Kidney capillary endothelial cell (primary cell): ENCODE measurements around the gene RASSF5.
"Not testable (repeated sequence)": the region's sequence is repeated elsewhere in the genome, so short reads cannot be mapped to it uniquely, and the experiment has no call there.

ENCODE experiments used
- DNase-seq: peaks from one replicate; pipeline ENCODE4 v3.0.0-alpha.2; 2018; ENCODE audit warnings: low spot score

Gene RASSF5

DNA sequence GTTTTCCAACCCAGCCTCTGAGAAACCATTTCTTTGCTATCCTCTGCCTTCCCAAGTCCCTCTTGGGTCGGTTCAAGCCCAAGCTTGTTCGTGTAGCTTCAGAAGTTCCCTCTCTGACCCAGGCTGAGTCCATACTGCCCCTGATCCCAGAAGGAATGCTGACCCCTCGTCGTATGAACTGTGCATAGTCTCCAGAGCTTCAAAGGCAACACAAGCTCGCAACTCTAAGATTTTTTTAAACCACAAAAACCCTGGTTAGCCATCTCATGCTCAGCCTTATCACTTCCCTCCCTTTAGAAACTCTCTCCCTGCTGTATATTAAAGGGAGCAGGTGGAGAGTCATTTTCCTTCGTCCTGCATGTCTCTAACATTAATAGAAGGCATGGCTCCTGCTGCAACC is 81.2 kb downstream of the RASSF5 start:
- DNase-seq: no peak

- peak; percentile 40 for DNase-seq
Observed at GRCh38 chr1:206589206-206589605, 81.9 kb downstream of the RASSF5 start.

GRCh38 chr1:206590025-206590758 is 82.9 kb downstream of the RASSF5 start:
- DNase-seq: peak; percentile 41

GRCh38 chr1:206591226-206591625 is 83.9 kb downstream of the RASSF5 start:
- no peak for DNase-seq

DNA sequence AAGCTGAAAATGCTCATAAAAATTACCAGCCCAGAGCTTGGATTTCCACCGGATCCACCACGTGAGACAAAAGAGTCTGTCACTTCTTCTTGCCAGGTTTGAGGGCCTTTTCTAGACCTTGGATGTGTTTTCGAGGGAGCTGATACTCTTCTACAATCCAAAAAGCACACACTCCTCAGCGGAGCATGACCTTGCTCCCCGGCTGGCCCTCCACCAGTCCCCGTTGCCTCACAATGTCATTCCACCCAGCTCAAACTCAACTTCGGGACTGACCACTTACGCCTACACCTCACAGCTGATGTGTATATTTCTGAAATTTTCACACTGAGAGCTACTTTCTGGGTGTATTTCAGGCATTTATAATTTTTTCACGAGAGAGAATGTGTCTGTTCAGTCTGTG is 84.4 kb downstream of the RASSF5 start:
- no peak for DNase-seq

- DNase-seq: no peak
Observed at GRCh38 chr1:206593351-206593925, 86.1 kb downstream of the RASSF5 start.

DNA sequence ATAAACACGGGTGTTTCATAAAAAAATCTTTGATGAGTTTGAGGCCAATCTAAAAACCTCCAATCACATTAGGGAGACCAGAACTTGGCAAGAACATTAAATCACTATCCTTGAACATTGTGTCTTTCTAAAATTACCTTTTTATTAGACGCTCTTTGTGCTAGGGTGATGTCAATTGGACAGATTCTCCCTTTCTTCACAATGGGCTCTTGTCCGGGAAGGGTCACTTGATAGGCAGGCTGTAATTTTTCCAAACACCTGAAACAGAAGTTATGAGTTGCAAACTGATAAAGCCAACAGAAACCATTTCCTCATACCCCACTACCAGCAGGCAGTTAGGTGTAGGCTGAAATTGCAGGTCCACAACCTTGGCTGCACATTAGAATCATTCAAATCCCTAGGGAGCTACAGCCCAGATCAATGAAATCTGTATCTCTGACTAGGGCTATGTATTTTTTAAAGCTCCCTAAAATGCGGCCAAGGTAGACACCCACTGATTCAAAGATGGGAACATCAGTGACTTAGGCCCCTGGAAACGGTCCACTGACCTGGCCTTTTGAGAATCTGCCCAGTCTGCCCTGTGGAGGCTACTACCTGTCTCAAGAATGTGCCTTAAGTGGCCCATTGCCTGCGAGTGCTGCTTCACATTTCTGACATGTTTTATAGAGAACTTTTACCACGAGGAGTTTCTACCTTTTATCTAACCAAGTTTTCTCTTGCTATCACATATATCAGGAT is 88.4 kb downstream of the RASSF5 start:
- DNase-seq: no peak

- no peak for DNase-seq
Observed at GRCh38 chr1:206596319-206596666, 89.0 kb downstream of the RASSF5 start.

- DNase-seq: no peak
Observed at GRCh38 chr1:206600527-206600926, 93.2 kb downstream of the RASSF5 start.

DNA sequence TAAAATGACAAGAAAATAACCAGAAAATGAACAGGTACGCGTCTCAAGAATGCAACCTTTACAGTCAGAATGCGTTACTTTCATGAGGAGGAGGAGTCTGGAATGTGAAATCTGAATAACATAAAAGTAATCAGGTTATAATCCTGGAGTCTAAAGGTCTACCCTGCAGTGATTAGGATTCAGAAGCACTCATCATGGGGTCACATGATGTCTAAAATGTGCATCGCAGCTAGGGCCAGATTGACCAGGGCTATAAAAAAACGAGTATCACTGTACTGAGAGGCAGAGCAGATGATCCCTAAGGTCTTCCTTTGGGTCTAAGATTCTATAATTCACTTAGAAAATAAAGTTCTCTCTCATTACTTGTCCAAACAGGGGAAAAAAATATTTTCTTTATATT is 97.5 kb downstream of the RASSF5 start:
- no peak for DNase-seq

DNA sequence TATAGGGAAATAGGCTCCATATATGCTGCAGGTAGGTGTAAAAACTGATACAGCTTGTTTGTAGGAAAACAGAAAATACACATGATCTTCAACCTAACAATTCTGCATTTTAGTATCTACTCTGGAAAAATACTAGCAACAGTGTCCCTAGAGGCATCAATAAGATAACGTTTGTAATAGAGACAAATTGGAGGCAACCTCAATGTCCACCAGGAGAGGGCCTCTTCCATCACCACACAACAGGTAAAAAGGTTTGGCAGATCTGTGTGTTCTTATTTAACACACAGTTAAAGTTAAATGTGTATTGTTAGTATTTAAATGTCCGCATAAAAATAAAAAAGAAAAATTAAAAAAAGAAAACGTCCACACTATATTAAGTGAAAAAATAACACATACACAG is 99.5 kb downstream of the RASSF5 start:
- peak; percentile 29 for DNase-seq

DNA sequence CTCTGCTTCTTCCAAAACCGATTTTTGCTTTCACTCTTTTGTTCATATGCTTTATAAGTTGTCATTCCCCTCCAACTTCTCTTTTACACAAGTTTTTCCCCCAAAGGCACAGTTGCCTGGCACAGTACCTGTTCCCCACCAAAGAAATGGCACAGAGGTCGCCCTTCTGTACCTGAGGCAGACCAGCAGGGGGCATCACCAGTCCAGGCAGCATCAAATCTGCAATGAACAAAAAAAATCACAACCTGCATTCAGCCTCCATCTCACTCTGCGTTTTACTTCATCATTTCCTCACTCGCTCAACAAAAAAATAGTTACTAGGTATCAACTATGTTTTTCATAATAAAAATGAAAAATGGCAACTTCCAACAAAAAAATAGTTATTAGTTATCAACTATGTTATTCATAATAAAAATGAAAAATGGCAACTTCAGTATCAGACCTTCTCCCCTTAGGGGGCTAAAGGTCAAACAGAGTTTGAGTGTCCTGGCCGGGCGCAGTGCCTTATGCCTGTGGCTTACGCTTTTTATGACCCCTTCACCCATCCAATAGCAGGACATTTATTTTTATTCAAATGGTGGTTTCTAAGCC is 100.9 kb downstream of the RASSF5 start:
- peak; percentile 37 for DNase-seq

DNA sequence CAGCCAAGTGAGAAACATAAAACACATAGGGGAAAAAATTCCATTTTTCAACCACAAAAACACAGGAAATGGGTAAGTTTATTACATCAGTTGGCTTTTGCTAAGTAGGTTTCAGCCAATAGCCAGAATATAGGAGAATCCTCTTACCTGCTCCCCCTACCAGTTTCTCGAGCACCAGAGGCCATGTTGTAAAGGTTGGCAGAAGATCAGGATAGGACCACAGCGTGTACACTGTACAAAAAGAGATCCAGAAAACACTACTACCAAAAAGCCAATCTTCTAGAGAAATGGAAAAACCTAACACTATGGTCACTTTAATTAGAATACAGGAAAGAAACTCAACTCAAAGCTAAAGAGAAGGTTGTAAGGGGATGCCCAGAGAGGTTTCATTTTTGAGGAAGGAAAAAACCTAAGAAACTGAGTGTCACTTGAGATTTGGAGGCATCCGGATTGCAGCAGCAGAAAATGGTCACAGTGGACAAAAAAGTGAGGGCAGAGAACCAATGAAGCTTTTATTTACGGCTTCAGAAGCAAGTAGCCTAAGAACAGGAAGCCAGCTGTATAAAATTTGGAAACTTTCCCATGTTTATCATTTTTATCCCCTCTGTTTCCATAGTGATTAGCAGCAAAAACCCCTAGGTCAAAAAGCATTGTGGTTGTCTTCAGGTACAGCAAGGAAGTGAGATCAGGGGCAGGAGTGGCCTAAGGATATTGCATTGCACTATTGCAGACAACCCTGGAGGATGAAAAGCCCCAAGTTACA is 102.1 kb downstream of the RASSF5 start:
- DNase-seq: no peak

GRCh38 chr1:206612129-206612876 is 105.0 kb downstream of the RASSF5 start, which contains the start of gene EIF2D:
Gene EIF2D, minus strand, starts transcription at chr1:206612465. Its CDS starts 123 bp downstream, at chr1:206612342.
- peak; percentile 96 for DNase-seq

DNA sequence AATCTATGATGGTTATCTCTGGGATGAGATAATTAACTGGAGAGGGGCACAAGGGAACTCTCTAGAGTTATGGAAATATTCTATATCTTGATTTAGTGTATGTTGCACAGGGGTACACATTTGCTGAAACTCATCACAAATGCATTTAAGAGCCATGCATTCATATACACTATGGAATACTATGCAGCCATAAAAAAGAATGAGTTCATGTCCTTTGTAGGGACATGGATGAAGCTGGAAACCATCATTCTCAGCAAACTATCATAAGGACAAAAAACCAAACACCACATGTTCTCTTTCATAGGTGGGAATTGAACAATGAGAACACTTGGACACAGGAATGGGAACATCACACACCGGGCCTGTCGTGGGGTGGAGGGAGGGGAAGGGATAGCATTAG is 119.1 kb downstream of the RASSF5 start:
- not testable (repeated sequence) for DNase-seq

GRCh38 chr1:206628916-206629315 is 121.6 kb downstream of the RASSF5 start:
- no peak for DNase-seq

- DNase-seq: peak; percentile 82
Observed at GRCh38 chr1:206631085-206631509, 123.8 kb downstream of the RASSF5 start.

DNA sequence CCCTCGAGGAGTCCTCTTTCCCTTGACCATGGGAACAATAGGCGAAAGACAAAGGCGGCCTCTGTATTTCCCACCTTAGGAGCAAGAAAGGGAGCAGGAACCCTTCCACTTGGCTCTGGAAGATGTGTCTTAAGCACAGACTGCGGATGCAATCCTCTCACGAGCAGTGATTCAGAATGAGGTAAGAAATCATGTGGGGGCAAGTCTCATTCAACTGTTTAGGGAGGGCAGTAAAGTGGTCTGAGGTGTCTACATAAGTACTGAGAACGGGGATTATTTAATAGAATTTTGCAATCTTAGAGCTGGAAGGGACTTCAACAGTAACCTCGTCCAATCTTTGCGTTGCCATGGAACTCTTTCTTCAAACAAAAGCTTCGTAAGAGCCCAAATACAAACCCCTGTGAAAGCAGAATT is 126.4 kb downstream of the RASSF5 start:
- peak; percentile 50 for DNase-seq

GRCh38 chr1:206634365-206635079 is 127.2 kb downstream of the RASSF5 start:
- DNase-seq: peak; percentile 95
